ENCODE results near the gene SIGLEC15.
"Not testable (repeated sequence)": the region's sequence is repeated elsewhere in the genome, so short reads cannot be mapped to it uniquely, and the experiment has no call there.

Gene SIGLEC15

DNA sequence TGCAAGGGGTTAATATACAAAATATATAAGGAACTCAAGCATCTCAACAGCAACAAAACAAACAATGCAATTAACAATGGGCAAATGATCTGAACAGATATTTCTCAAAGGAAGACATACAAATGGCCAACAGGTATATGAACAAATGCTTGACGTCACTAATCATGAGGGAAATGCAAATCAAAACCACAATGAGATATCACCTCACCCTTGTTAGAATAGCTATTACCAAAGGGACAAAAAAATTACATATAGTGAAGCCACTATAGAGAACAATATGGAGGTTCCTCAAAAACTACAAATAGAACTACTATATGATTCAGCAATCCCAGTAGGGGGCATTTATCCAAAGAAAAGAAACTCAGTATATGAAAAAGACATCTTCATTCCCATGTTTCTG is 3.8 kb upstream of the SIGLEC15 start:
- TF ChIP-seq, protein P1, sequence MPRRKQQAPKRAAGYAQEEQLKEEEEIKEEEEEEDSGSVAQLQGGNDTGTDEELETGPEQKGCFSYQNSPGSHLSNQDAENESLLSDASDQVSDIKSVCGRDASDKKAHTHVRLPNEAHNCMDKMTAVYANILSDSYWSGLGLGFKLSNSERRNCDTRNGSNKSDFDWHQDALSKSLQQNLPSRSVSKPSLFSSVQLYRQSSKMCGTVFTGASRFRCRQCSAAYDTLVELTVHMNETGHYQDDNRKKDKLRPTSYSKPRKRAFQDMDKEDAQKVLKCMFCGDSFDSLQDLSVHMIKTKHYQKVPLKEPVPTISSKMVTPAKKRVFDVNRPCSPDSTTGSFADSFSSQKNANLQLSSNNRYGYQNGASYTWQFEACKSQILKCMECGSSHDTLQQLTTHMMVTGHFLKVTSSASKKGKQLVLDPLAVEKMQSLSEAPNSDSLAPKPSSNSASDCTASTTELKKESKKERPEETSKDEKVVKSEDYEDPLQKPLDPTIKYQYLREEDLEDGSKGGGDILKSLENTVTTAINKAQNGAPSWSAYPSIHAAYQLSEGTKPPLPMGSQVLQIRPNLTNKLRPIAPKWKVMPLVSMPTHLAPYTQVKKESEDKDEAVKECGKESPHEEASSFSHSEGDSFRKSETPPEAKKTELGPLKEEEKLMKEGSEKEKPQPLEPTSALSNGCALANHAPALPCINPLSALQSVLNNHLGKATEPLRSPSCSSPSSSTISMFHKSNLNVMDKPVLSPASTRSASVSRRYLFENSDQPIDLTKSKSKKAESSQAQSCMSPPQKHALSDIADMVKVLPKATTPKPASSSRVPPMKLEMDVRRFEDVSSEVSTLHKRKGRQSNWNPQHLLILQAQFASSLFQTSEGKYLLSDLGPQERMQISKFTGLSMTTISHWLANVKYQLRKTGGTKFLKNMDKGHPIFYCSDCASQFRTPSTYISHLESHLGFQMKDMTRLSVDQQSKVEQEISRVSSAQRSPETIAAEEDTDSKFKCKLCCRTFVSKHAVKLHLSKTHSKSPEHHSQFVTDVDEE (CRISPR knock-in tag; IDR thresholded peaks at IDR 0.05): no peak
- TF ChIP-seq ZNF8 (CRISPR knock-in tag; IDR thresholded peaks at IDR 0.05): no peak
- ATAC-seq: no peak

DNA sequence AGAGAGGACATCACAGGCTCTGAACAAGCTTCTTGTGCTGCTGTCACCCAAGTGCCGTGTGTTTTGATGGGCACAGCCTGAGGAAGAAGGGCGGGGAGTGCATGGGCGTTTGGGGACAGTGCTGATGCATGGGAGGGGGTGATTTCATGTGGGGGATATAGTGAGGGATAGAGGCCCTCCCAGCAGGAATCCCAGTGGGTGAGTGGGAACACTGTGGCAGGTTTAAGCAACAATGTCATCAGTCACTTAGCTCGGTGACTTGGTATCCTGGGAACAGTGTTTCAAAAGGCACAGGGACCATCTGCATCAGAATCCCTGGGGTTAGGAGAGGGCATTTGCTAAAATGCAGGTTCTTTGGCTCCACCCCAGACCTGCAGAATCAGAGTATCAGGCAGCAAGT is 609 bp downstream of the SIGLEC15 start:
- TF ChIP-seq ZNF565 (CRISPR knock-in tag; conservative IDR thresholded peaks at IDR 0.05; ENCODE audit: low read depth): no peak
- no peak for ATAC-seq

DNA sequence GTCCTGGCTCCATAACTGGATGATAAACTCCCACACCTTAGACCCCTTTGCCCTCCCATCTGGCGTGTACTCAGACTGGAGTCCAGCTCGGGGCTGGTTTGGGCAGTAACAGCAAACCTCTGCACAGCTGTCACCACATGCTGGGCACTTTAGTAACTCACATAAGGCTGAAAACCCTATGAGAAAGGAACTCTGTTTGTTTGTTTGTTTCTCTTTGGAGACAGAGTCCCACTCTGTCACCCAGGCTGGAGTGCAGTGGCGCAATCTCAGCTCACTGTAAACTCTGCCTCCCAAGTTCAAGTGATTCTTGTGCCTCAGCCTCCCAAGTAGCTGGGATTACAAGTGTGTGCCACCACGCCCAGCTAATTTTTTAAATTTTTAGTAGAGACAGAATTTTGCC is 1.2 kb downstream of the SIGLEC15 start:
- ATAC-seq: not testable (repeated sequence)

DNA sequence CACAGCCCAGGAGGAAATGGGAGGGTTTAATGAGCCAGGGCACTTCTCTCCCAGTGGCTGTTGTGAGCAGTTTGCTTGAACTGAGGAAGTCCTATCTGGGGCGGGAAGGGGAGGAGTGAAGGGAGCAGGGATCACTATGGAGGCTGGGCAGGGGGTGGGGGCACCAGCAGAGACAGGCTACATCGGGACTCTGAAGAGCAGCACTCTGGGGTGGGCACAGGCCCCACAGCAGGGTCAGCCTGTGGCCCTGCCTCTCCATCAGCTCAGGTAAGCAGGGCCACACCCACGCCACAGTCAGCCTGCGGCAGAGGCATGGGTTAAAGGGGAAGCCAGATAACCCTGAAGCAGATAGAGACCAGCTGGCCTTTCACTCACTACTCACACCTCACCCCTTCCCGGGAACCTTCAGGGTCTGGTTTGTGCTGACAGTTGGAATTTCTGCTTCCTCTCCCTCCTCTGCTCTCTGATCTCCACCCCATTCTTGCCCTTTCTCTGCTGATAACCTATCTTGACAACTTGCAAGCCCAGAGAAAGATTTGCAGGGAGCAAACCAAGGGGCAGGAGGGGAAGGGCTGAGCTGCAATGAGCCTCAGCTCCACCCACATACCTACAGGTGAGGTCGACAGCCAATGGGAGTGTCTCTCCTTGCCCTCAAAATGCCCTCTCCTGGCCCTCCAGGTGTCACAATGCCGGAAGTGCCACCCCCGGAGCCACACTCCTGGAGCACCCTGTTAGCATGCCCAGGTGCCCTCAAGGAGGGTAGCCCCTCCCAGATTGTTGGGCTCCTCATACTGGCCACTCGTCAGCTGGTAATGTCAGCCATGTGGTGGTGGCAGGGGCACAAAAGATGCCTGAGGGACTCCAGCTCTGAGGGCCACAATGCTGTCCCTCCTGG is 3.7 kb downstream of the SIGLEC15 start:
- TF ChIP-seq PPARA (CRISPR knock-in tag; IDR thresholded peaks at IDR 0.05; ENCODE audit: borderline replicate concordance) (no peak), SNAI2 (CRISPR knock-in tag; IDR thresholded peaks at IDR 0.05) (no peak), ZC3H10 (CRISPR knock-in tag; IDR thresholded peaks at IDR 0.05) (no peak), BACH2 (CRISPR knock-in tag; IDR thresholded peaks at IDR 0.05; ENCODE audit: borderline replicate concordance) (no peak), ZNF8 (CRISPR knock-in tag; IDR thresholded peaks at IDR 0.05) (no peak), GLIS3 (CRISPR knock-in tag; IDR thresholded peaks at IDR 0.05) (no peak), OSR1 (CRISPR knock-in tag; IDR thresholded peaks at IDR 0.05) (no peak), ZNF70 (CRISPR knock-in tag; IDR thresholded peaks at IDR 0.05) (no peak), ZNF565 (CRISPR knock-in tag; conservative IDR thresholded peaks at IDR 0.05; ENCODE audit: low read depth) (no peak), CSDC2 (CRISPR knock-in tag; IDR thresholded peaks at IDR 0.05) (no peak), TOX (CRISPR knock-in tag; IDR thresholded peaks at IDR 0.05; ENCODE audit: borderline replicate concordance) (no peak), ISL1 (CRISPR knock-in tag; IDR thresholded peaks at IDR 0.05) (no peak), TCF4 (CRISPR knock-in tag; IDR thresholded peaks at IDR 0.05; ENCODE audit: borderline replicate concordance) (no peak), RARB (CRISPR knock-in tag; IDR thresholded peaks at IDR 0.05) (no peak), ZFP30 (CRISPR knock-in tag; IDR thresholded peaks at IDR 0.05) (no peak)
- TF ChIP-seq, protein P1 (CRISPR knock-in tag; IDR thresholded peaks at IDR 0.05): no peak
- TF ChIP-seq, protein P2, sequence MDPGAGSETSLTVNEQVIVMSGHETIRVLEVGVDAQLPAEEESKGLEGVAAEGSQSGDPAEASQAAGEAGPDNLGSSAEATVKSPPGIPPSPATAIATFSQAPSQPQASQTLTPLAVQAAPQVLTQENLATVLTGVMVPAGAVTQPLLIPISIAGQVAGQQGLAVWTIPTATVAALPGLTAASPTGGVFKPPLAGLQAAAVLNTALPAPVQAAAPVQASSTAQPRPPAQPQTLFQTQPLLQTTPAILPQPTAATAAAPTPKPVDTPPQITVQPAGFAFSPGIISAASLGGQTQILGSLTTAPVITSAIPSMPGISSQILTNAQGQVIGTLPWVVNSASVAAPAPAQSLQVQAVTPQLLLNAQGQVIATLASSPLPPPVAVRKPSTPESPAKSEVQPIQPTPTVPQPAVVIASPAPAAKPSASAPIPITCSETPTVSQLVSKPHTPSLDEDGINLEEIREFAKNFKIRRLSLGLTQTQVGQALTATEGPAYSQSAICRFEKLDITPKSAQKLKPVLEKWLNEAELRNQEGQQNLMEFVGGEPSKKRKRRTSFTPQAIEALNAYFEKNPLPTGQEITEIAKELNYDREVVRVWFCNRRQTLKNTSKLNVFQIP (CRISPR knock-in tag; IDR thresholded peaks at IDR 0.05; ENCODE audit: borderline replicate concordance, low read depth): no peak
- TF ChIP-seq, protein P3, sequence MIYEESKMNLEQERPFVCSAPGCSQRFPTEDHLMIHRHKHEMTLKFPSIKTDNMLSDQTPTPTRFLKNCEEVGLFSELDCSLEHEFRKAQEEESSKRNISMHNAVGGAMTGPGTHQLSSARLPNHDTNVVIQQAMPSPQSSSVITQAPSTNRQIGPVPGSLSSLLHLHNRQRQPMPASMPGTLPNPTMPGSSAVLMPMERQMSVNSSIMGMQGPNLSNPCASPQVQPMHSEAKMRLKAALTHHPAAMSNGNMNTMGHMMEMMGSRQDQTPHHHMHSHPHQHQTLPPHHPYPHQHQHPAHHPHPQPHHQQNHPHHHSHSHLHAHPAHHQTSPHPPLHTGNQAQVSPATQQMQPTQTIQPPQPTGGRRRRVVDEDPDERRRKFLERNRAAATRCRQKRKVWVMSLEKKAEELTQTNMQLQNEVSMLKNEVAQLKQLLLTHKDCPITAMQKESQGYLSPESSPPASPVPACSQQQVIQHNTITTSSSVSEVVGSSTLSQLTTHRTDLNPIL (CRISPR knock-in tag; IDR thresholded peaks at IDR 0.05; ENCODE audit: low read depth): no peak
- TF ChIP-seq, protein P4, sequence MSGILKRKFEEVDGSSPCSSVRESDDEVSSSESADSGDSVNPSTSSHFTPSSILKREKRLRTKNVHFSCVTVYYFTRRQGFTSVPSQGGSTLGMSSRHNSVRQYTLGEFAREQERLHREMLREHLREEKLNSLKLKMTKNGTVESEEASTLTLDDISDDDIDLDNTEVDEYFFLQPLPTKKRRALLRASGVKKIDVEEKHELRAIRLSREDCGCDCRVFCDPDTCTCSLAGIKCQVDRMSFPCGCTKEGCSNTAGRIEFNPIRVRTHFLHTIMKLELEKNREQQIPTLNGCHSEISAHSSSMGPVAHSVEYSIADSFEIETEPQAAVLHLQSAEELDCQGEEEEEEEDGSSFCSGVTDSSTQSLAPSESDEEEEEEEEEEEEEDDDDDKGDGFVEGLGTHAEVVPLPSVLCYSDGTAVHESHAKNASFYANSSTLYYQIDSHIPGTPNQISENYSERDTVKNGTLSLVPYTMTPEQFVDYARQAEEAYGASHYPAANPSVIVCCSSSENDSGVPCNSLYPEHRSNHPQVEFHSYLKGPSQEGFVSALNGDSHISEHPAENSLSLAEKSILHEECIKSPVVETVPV (CRISPR knock-in tag; IDR thresholded peaks at IDR 0.05): no peak
- TF ChIP-seq, protein P5, sequence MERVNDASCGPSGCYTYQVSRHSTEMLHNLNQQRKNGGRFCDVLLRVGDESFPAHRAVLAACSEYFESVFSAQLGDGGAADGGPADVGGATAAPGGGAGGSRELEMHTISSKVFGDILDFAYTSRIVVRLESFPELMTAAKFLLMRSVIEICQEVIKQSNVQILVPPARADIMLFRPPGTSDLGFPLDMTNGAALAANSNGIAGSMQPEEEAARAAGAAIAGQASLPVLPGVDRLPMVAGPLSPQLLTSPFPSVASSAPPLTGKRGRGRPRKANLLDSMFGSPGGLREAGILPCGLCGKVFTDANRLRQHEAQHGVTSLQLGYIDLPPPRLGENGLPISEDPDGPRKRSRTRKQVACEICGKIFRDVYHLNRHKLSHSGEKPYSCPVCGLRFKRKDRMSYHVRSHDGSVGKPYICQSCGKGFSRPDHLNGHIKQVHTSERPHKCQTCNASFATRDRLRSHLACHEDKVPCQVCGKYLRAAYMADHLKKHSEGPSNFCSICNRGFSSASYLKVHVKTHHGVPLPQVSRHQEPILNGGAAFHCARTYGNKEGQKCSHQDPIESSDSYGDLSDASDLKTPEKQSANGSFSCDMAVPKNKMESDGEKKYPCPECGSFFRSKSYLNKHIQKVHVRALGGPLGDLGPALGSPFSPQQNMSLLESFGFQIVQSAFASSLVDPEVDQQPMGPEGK (CRISPR knock-in tag; IDR thresholded peaks at IDR 0.05; ENCODE audit: borderline replicate concordance): no peak
- ATAC-seq: no peak; the same call in 2 of the 3 replicates
